SK-N-SH (cell line): ENCODE data around the gene AAMP. TPM values are rescaled to one million over a fixed set of nuclear protein-coding genes. Genes with fewer than 3 reads are reported as not detected.

Experiments
- CTCF ChIA-PET: fragments of 300-600, 350-600 bp; formaldehyde crosslinking; extraction: SDS; loops from one replicate; lab custom pipeline; 2021; lab: Yijun Ruan, JAX
- POLR2A ChIA-PET: fragments of 350-600 bp; sonication (Branson Sonifier 250); formaldehyde crosslinking; extraction: SDS; loops from one replicate; lab custom pipeline; 2020; ENCODE audit warnings: antibody characterized with exemption, inconsistent platforms; lab: Yijun Ruan, JAX
- DNase-seq: peaks from one replicate; pipeline ENCODE4 v3.0.0; 2012
- H2AFZ ChIP-seq: fragments of 200-600 bp; sonication (generic); 2 replicates; pipeline ENCODE4 v1.8.1; 2016; ENCODE audit warnings: antibody characterized with exemption, mild to moderate bottlenecking, low read depth
- H3F3A ChIP-seq: fragments of 200-600 bp; sonication (generic); replicated peaks from 2 replicates; pipeline ENCODE3; 2016; ENCODE audit warnings: antibody characterized with exemption, mild to moderate bottlenecking; ENCODE audit not compliant: insufficient read depth
- H3K27ac ChIP-seq, 2 experiments: fragments of 200-500 bp in 1 of 2; fragments of 200-600 bp in 1 of 2; sonication (Bioruptor generic) in 1 of 2; sonication (generic), shearing (Covaris generic) in 1 of 2; 2 replicates each; pipeline versions ENCODE4 v1.5.1 to v1.6.1; 2014 to 2016; ENCODE audit warnings: low read depth in 2 of 2, inconsistent platforms in 1 of 2, low read length in 1 of 2, mild to moderate bottlenecking in 1 of 2, mixed read lengths in 1 of 2
- H3K27me3 ChIP-seq: fragments of 200-600 bp; sonication (generic), shearing (Covaris generic); 2 replicates; pipeline ENCODE4 v1.6.1; 2016; ENCODE audit warnings: mixed run types; ENCODE audit not compliant: insufficient read depth
- H3K36me3 ChIP-seq, 2 experiments: fragments of 200-500 bp in 1 of 2; fragments of 200-600 bp in 1 of 2; sonication (Bioruptor generic) in 1 of 2; sonication (generic) in 1 of 2; replicated peaks in 1 of 2; 2 replicates each; pipeline versions ENCODE3 to v1.5.1; 2014 to 2016; ENCODE audit warnings: low read length in 1 of 2, mild to moderate bottlenecking in 1 of 2; ENCODE audit not compliant: insufficient read depth in 2 of 2, control insufficient read depth in 1 of 2
- H3K4me1 ChIP-seq, 2 experiments: fragments of 200-500 bp in 1 of 2; fragments of 200-600 bp in 1 of 2; sonication (Bioruptor generic) in 1 of 2; sonication (generic), shearing (Covaris generic) in 1 of 2; 2 replicates each; pipeline versions ENCODE4 v1.5.1 to v1.6.1; 2014 to 2016; ENCODE audit warnings: low read depth in 1 of 2, low read length in 1 of 2, mixed run types in 1 of 2; ENCODE audit not compliant: insufficient read depth in 2 of 2, control insufficient read depth in 1 of 2
- H3K4me2 ChIP-seq: fragments of 200-600 bp; sonication (generic), shearing (Covaris generic); 2 replicates; pipeline ENCODE4 v1.6.1; 2017; ENCODE audit warnings: mixed run types
- H3K4me3 ChIP-seq, 2 experiments: fragments of 200-500 bp in 1 of 2; fragments of 200-600 bp in 1 of 2; sonication (Bioruptor generic) in 1 of 2; sonication (generic), shearing (Covaris generic) in 1 of 2; 2 replicates each; pipeline versions ENCODE4 v1.5.1 to v1.8.1; 2014 to 2016; ENCODE audit warnings: low read depth in 2 of 2, inconsistent platforms in 1 of 2, low read length in 1 of 2, mild to moderate bottlenecking in 1 of 2, mixed read lengths in 1 of 2, moderate library complexity in 1 of 2
- H3K79me2 ChIP-seq: fragments of 200-600 bp; sonication (generic); 2 replicates; pipeline ENCODE4 v1.8.1; 2017; ENCODE audit warnings: mild to moderate bottlenecking; ENCODE audit not compliant: insufficient read depth
- H3K9ac ChIP-seq: fragments of 200-600 bp; sonication (generic); 2 replicates; pipeline ENCODE4 v1.6.1; 2017; ENCODE audit warnings: mixed run types
- H3K9me2 ChIP-seq: fragments of 200-600 bp; sonication (generic); 2 replicates; pipeline ENCODE4 v1.6.1; 2017; ENCODE audit warnings: mixed run types
- H3K9me3 ChIP-seq: fragments of 200-600 bp; sonication (generic); 2 replicates; pipeline ENCODE4 v1.6.1; 2017; ENCODE audit warnings: mixed run types, mild to moderate bottlenecking, moderate library complexity
- H4K20me1 ChIP-seq: fragments of 200-600 bp; sonication (generic); 2 replicates; pipeline ENCODE4 v1.6.1; 2017; ENCODE audit warnings: mild to moderate bottlenecking, mixed run types; ENCODE audit not compliant: insufficient read depth
- CHD2 ChIP-seq: fragments of 150-350 bp; IDR thresholded peaks from 2 replicates; pipeline ENCODE4 v1.6.1; 2018; ENCODE audit warnings: low read length; ENCODE audit not compliant: partially characterized antibody
- EP300 ChIP-seq, 2 experiments: IDR thresholded peaks; 2 replicates each; pipeline versions ENCODE4 v1.4.0 to v1.6.1; 2012; ENCODE audit warnings: borderline replicate concordance in 1 of 2, low read depth in 1 of 2, low read length in 1 of 2
- EZH2phosphoT487 ChIP-seq: fragments of 200-600 bp; sonication (generic); IDR thresholded peaks from 2 replicates; pipeline ENCODE4 v1.6.1; 2017; ENCODE audit warnings: low read depth, mixed run types, mild to moderate bottlenecking, antibody characterized with exemption, moderate library complexity, borderline replicate concordance
- FOXJ3 ChIP-seq: sonication (generic); formaldehyde crosslinking; IDR thresholded peaks from 2 replicates; pipeline ENCODE4 v1.5.1; 2020; ENCODE audit warnings: mild to moderate bottlenecking, missing genetic modification reagents
- FOXM1 ChIP-seq: IDR thresholded peaks from 2 replicates; pipeline ENCODE4 v1.4.0; 2012; ENCODE audit warnings: low read depth, mild to moderate bottlenecking
- GABPA ChIP-seq: IDR thresholded peaks from 2 replicates; pipeline ENCODE4 v1.4.0; 2012; ENCODE audit warnings: low read depth, mild to moderate bottlenecking
- GATA2 ChIP-seq: sonication (generic); formaldehyde crosslinking; IDR thresholded peaks from 2 replicates; pipeline ENCODE4 v1.5.0; 2020; ENCODE audit warnings: mild to moderate bottlenecking, missing genetic modification reagents
- MXI1 ChIP-seq: IDR thresholded peaks from 2 replicates; pipeline ENCODE4 v1.6.1; 2012; ENCODE audit warnings: mild to moderate bottlenecking, low read depth, low read length, improper control_type of control experiment
- NFIC ChIP-seq: IDR thresholded peaks from 2 replicates; pipeline ENCODE4 v1.4.0; 2012; ENCODE audit warnings: borderline replicate concordance
- RXRA ChIP-seq: IDR thresholded peaks from 2 replicates; pipeline ENCODE4 v1.4.0; 2012; ENCODE audit warnings: low read depth, mild to moderate bottlenecking, borderline replicate concordance
- SIN3A ChIP-seq: IDR thresholded peaks from 2 replicates; pipeline ENCODE4 v1.6.1; 2012; ENCODE audit warnings: low read depth, mild to moderate bottlenecking, low read length, moderate library complexity, borderline replicate concordance
- SMC3 ChIP-seq: IDR thresholded peaks from 2 replicates; pipeline ENCODE4 v1.6.1; 2012; ENCODE audit warnings: low read depth, low read length, improper control_type of control experiment
- TAF1 ChIP-seq: IDR thresholded peaks from 2 replicates; pipeline ENCODE4 v1.6.1; 2012; ENCODE audit warnings: low read depth, mild to moderate bottlenecking, low read length, moderate library complexity, borderline replicate concordance
- TCF12 ChIP-seq: IDR thresholded peaks from 2 replicates; pipeline ENCODE4 v1.4.0; 2012
- TEAD4 ChIP-seq: IDR thresholded peaks from 2 replicates; pipeline ENCODE4 v1.4.0; 2012; ENCODE audit warnings: mild to moderate bottlenecking, borderline replicate concordance; ENCODE audit not compliant: insufficient read depth
- YY1 ChIP-seq: IDR thresholded peaks from 2 replicates; pipeline ENCODE4 v1.4.0; 2012; ENCODE audit warnings: low read depth, mild to moderate bottlenecking
- WGBS: methylation state at CpG from one replicate; pipeline ENCODE4 v1.1.6; 2017; ENCODE audit warnings: low lambda C conversion rate; 5-methylcytosine and 5-hydroxymethylcytosine counted together
- polyA plus RNA-seq, 3 experiments: library from polyadenylated mRNA; depleted of rRNA; stranded (reverse); fragments of >200 nt; gene quantifications; 2 replicates each; pipeline ENCODE4 v1.2.3, GENCODE V29; 2012
- TF ChIP-seq, protein P1 (sequence below): IDR thresholded peaks from 2 replicates; pipeline ENCODE4; 2012
- TF ChIP-seq, protein P2 (sequence below): IDR thresholded peaks from 2 replicates; pipeline ENCODE4 v1.6.1; 2012; ENCODE audit warnings: mild to moderate bottlenecking, low read depth, low read length, moderate library complexity
- TF ChIP-seq, protein P3 (sequence below): IDR thresholded peaks from 2 replicates; pipeline ENCODE4 v1.4.0; 2012; ENCODE audit warnings: low read depth, borderline replicate concordance
- TF ChIP-seq, protein P4 (sequence below): fragments of 200-600 bp; sonication (generic); IDR thresholded peaks from 2 replicates; pipeline ENCODE4 v1.6.1; 2017; ENCODE audit warnings: antibody characterized with exemption, mild to moderate bottlenecking, moderate library complexity

AAMP gene
- polyA plus RNA-seq, 1 of the 3 experiments (the other 2 are of a cell fraction) = 276 TPM

DNA sequence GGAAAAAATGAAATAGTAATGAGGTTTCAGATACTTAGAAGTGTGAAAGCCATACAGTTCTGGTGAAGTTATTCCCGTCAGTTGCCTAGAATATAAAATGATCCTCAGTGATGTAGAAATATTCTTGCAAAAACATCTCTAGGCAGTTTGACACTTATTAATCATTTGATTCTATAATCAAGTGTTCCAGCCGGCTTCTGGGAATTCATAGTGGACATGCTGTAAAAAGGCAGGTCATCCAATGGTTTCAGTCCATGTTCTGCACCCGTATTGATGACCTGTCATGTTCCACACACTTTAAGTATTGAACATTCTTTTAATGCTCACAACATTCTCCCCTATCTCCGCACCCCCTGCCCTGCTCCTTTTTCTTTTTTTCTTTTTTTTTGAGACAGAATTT, 33.1 kb downstream of the AAMP start:
- no peaks in the 10 kb centered on the region for H3K9me2 ChIP-seq
- no peak overlapping the region for H3K4me2 ChIP-seq
- H3K27ac ChIP-seq = no peak overlapping the region
- H2AFZ ChIP-seq = no peak overlapping the region
- no peak for TF ChIP-seq TEAD4
- no peak for TF ChIP-seq FOXM1
- no peak for TF ChIP-seq YY1
- no peak for TF ChIP-seq SMC3
- TF ChIP-seq EZH2phosphoT487 = no peak
- no peak for TF ChIP-seq MXI1
- TF ChIP-seq, protein P1, sequence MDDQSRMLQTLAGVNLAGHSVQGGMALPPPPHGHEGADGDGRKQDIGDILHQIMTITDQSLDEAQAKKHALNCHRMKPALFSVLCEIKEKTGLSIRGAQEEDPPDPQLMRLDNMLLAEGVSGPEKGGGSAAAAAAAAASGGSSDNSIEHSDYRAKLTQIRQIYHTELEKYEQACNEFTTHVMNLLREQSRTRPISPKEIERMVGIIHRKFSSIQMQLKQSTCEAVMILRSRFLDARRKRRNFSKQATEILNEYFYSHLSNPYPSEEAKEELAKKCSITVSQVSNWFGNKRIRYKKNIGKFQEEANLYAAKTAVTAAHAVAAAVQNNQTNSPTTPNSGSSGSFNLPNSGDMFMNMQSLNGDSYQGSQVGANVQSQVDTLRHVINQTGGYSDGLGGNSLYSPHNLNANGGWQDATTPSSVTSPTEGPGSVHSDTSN = no peak
- no peak for TF ChIP-seq FOXJ3
- TF ChIP-seq, protein P2, sequence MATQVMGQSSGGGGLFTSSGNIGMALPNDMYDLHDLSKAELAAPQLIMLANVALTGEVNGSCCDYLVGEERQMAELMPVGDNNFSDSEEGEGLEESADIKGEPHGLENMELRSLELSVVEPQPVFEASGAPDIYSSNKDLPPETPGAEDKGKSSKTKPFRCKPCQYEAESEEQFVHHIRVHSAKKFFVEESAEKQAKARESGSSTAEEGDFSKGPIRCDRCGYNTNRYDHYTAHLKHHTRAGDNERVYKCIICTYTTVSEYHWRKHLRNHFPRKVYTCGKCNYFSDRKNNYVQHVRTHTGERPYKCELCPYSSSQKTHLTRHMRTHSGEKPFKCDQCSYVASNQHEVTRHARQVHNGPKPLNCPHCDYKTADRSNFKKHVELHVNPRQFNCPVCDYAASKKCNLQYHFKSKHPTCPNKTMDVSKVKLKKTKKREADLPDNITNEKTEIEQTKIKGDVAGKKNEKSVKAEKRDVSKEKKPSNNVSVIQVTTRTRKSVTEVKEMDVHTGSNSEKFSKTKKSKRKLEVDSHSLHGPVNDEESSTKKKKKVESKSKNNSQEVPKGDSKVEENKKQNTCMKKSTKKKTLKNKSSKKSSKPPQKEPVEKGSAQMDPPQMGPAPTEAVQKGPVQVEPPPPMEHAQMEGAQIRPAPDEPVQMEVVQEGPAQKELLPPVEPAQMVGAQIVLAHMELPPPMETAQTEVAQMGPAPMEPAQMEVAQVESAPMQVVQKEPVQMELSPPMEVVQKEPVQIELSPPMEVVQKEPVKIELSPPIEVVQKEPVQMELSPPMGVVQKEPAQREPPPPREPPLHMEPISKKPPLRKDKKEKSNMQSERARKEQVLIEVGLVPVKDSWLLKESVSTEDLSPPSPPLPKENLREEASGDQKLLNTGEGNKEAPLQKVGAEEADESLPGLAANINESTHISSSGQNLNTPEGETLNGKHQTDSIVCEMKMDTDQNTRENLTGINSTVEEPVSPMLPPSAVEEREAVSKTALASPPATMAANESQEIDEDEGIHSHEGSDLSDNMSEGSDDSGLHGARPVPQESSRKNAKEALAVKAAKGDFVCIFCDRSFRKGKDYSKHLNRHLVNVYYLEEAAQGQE = no peak
- no peak for TF ChIP-seq NFIC
- TF ChIP-seq GATA2 = no peak
- no peak for TF ChIP-seq RXRA
- TF ChIP-seq GABPA = no peak
- TF ChIP-seq TAF1 = no peak
- TF ChIP-seq, protein P3, sequence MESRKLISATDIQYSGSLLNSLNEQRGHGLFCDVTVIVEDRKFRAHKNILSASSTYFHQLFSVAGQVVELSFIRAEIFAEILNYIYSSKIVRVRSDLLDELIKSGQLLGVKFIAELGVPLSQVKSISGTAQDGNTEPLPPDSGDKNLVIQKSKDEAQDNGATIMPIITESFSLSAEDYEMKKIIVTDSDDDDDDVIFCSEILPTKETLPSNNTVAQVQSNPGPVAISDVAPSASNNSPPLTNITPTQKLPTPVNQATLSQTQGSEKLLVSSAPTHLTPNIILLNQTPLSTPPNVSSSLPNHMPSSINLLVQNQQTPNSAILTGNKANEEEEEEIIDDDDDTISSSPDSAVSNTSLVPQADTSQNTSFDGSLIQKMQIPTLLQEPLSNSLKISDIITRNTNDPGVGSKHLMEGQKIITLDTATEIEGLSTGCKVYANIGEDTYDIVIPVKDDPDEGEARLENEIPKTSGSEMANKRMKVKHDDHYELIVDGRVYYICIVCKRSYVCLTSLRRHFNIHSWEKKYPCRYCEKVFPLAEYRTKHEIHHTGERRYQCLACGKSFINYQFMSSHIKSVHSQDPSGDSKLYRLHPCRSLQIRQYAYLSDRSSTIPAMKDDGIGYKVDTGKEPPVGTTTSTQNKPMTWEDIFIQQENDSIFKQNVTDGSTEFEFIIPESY = no peak
- no peak for TF ChIP-seq EP300 (IDR thresholded peaks at IDR 0.05; ENCODE audit: borderline replicate concordance in 1 of 2, low read depth in 1 of 2, low read length in 1 of 2)
- no peak for TF ChIP-seq TCF12
- TF ChIP-seq SIN3A = no peak
- TF ChIP-seq, protein P4, sequence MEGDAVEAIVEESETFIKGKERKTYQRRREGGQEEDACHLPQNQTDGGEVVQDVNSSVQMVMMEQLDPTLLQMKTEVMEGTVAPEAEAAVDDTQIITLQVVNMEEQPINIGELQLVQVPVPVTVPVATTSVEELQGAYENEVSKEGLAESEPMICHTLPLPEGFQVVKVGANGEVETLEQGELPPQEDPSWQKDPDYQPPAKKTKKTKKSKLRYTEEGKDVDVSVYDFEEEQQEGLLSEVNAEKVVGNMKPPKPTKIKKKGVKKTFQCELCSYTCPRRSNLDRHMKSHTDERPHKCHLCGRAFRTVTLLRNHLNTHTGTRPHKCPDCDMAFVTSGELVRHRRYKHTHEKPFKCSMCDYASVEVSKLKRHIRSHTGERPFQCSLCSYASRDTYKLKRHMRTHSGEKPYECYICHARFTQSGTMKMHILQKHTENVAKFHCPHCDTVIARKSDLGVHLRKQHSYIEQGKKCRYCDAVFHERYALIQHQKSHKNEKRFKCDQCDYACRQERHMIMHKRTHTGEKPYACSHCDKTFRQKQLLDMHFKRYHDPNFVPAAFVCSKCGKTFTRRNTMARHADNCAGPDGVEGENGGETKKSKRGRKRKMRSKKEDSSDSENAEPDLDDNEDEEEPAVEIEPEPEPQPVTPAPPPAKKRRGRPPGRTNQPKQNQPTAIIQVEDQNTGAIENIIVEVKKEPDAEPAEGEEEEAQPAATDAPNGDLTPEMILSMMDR = no peak
- no peak for TF ChIP-seq CHD2
- H3K9me3 ChIP-seq = no peaks in the 10 kb centered on the region
- H3K79me2 ChIP-seq = peaks cover 84% of the 10 kb centered on the region
- no peak overlapping the region for H3K9ac ChIP-seq
- H4K20me1 ChIP-seq = no peaks in the 10 kb centered on the region
- peaks cover 64 to 98% of the 10 kb centered on the region in 2 experiments for H3K36me3 ChIP-seq
- ChIA-PET CTCF (no interaction called here), POLR2A (no interaction called here)
- H3K4me1 ChIP-seq = no peaks in the 10 kb centered on the region
- H3K4me3 ChIP-seq = no peak overlapping the region
- no peaks in the 10 kb centered on the region for H3K27me3 ChIP-seq
- WGBS = 95% methylated on average over 4 of the region's 4 CpGs
- DNase-seq = no peak
- peaks cover 13% of the 10 kb centered on the region for H3F3A ChIP-seq
